CD14-positive monocyte (primary cell): ENCODE data around the gene ZFX. TPM values are rescaled to one million over a fixed set of nuclear protein-coding genes. Genes with fewer than 3 reads are reported as not detected.
A peak's percentile ranks its signal among the peaks of the same experiment; 100 is the strongest.

Source experiments
- DNase-seq, 3 donors: peaks; one replicate each; pipeline ENCODE4 v3.0.0-alpha.2; 2011 to 2022
- H2AFZ ChIP-seq: 2 replicates; pipeline ENCODE4 v1.6.0; 2012; ENCODE audit warnings: mild to moderate bottlenecking, low read depth, low read length, inconsistent platforms; ENCODE audit not compliant: insufficient read depth, poor library complexity, severe bottlenecking
- H3K27ac ChIP-seq, 2 donors: 1 replicate in 1 of 2; 2 replicates in 1 of 2; pipeline ENCODE4 v1.5.1; 2012 to 2013; ENCODE audit warnings: low read length in 2 of 2, control low read depth in 1 of 2, inconsistent platforms in 1 of 2, low read depth in 1 of 2, mild to moderate bottlenecking in 1 of 2
- H3K27me3 ChIP-seq, 2 donors: one replicate each; pipeline versions ENCODE4 v1.6.0 to v1.6.1; 2011 to 2013; ENCODE audit warnings: low read length in 2 of 2; ENCODE audit not compliant: control insufficient read depth in 2 of 2, insufficient read depth in 2 of 2
- H3K36me3 ChIP-seq, 2 donors: replicated peaks in 1 of 2; 1 replicate in 1 of 2; 2 replicates in 1 of 2; pipeline versions ENCODE4 v1.5.1 to v1.6.1; 2012 to 2013; ENCODE audit warnings: low read length in 2 of 2, control low read depth in 1 of 2, inconsistent platforms in 1 of 2, mild to moderate bottlenecking in 1 of 2; ENCODE audit not compliant: insufficient read depth in 2 of 2, control insufficient read depth in 1 of 2
- H3K4me1 ChIP-seq, 2 donors: 1 replicate in 1 of 2; 2 replicates in 1 of 2; pipeline versions ENCODE4 v1.5.1 to v1.6.1; 2012 to 2013; ENCODE audit warnings: low read length in 2 of 2, control low read depth in 1 of 2, inconsistent platforms in 1 of 2, mild to moderate bottlenecking in 1 of 2, moderate library complexity in 1 of 2; ENCODE audit not compliant: insufficient read depth in 2 of 2, control insufficient read depth in 1 of 2
- H3K4me2 ChIP-seq: replicated peaks from 2 replicates; pipeline ENCODE3; 2012; ENCODE audit warnings: low read length, moderate library complexity, mild to moderate bottlenecking; ENCODE audit not compliant: poor library complexity, severe bottlenecking; ENCODE audit errors: extremely low read depth
- H3K4me3 ChIP-seq, 3 experiments: fragments of 200-600 bp in 1 of 3; sonication (generic) in 1 of 3; replicated peaks in 1 of 3; 1 replicate in 2 of 3; 2 replicates in 1 of 3; pipeline ENCODE4 v1.5.1; 2011 to 2013; ENCODE audit warnings: low read length in 3 of 3, mild to moderate bottlenecking in 3 of 3, control low read depth in 2 of 3, low read depth in 2 of 3, inconsistent platforms in 1 of 3, moderate library complexity in 1 of 3
- H3K79me2 ChIP-seq: 2 replicates; pipeline ENCODE4 v1.6.0; 2012; ENCODE audit warnings: mild to moderate bottlenecking, control low read depth, inconsistent platforms, low read length, moderate library complexity; ENCODE audit not compliant: insufficient read depth
- H3K9ac ChIP-seq: 2 replicates; pipeline ENCODE4 v1.6.0; 2017; ENCODE audit warnings: low read length, mild to moderate bottlenecking; ENCODE audit not compliant: insufficient read depth, poor library complexity, severe bottlenecking
- H3K9me3 ChIP-seq, 2 donors: replicated peaks in 1 of 2; 1 replicate in 1 of 2; 2 replicates in 1 of 2; pipeline versions ENCODE4 v1.5.1 to v1.6.1; 2012 to 2013; ENCODE audit warnings: low read length in 2 of 2, control low read depth in 1 of 2; ENCODE audit not compliant: control insufficient read depth in 1 of 2, insufficient read depth in 1 of 2
- H4K20me1 ChIP-seq: 2 replicates; pipeline ENCODE4 v1.6.0; 2012; ENCODE audit warnings: mild to moderate bottlenecking, low read length, control low read depth, moderate library complexity; ENCODE audit not compliant: insufficient read depth
- H3K27ac Mint-ChIP-seq, 7 donors: one replicate each; pipeline ENCODE4 v1.8.0; 2020; ENCODE audit warnings: mild to moderate bottlenecking in 7 of 7, mixed read lengths in 7 of 7, moderate library complexity in 6 of 7, inconsistent platforms in 2 of 7
- H3K27me3 Mint-ChIP-seq, 3 donors: one replicate each; pipeline ENCODE4 v1.8.0; 2021 to 2022; ENCODE audit warnings: low read depth in 3 of 3, mild to moderate bottlenecking in 3 of 3, mixed read lengths in 3 of 3, moderate library complexity in 3 of 3, inconsistent platforms in 1 of 3
- H3K36me3 Mint-ChIP-seq, 2 donors: one replicate each; pipeline ENCODE4 v1.8.0; 2020; ENCODE audit warnings: mixed read lengths in 2 of 2, inconsistent platforms in 1 of 2, mild to moderate bottlenecking in 1 of 2
- H3K4me1 Mint-ChIP-seq: one replicate; pipeline ENCODE4 v1.8.0; 2020; ENCODE audit warnings: mild to moderate bottlenecking, mixed read lengths
- H3K4me3 Mint-ChIP-seq, 2 donors: one replicate each; pipeline ENCODE4 v1.8.0; 2020; ENCODE audit warnings: mild to moderate bottlenecking in 2 of 2, mixed read lengths in 2 of 2, moderate library complexity in 1 of 2
- H3K9me3 Mint-ChIP-seq, 7 donors: one replicate each; pipeline ENCODE4 v1.8.0; 2020 to 2022; ENCODE audit warnings: mixed read lengths in 7 of 7, mild to moderate bottlenecking in 6 of 7, moderate library complexity in 6 of 7, inconsistent platforms in 2 of 7
- CTCF ChIP-seq: fragments of 200-600 bp; IDR thresholded peaks from one replicate; pipeline ENCODE4 v1.8.0; 2022; ENCODE audit warnings: antibody characterized with exemption, mild to moderate bottlenecking
- WGBS: methylation state at CpG from one replicate; pipeline ENCODE4 v1.1.5; 2013; ENCODE audit warnings: missing lambda C conversion rate; ENCODE audit not compliant: insufficient coverage; 5-methylcytosine and 5-hydroxymethylcytosine counted together
- intact Hi-C, 2 donors: fragments of 100-400 bp; cut with micrococcal nuclease; formaldehyde crosslinking; loops; one replicate each; pipeline versions ENCODE4 v1.15.0 to v1.15.1; 2023
- polyA plus RNA-seq, 3 donors: library from polyadenylated mRNA; depleted of rRNA in 1 of 3; unstranded in 2 of 3; stranded (reverse) in 1 of 3; fragments of 300-500 nt in 2 of 3; fragments of >200 nt in 1 of 3; fragmentation: Illumina TruSeq in 2 of 3; gene quantifications; 1 replicate in 2 of 3; 2 replicates in 1 of 3; pipeline ENCODE4 v1.2.3, GENCODE V29; 2012 to 2021

The ZFX gene
- polyA plus RNA-seq, 3 donors = 22.3 to 31.1 (median 30.2) TPM

DNA sequence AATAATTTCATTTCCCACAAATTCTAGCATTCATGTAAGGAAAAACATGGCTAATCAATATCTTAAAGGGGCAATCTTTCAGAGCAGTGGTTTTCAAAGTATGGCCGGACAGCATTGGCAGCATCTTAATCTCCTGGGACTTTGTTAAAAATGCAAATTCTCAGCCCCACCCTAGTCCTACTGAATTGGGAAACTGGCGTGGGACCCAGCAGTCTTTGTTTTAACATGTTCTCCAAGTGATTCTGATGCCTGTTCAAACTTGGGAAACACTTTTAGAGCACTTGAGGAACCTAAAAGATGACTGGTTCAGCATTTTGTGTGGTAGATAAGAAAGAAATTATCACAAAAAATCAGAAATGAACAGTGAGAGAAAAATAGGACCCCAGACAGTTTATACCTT is 65.7 kb downstream of the ZFX start:
- Mint-ChIP-seq H3K4me1 (no peaks in the 10 kb centered on the region), H3K36me3 (peaks cover 14 to 46% of the 10 kb centered on the region in 2 donors), H3K9me3 (no peaks in the 10 kb centered on the region), H3K27ac (no peak overlapping the region), H3K4me3 (no peak overlapping the region), H3K27me3 (peaks cover 0 to 7% (median 0%) of the 10 kb centered on the region in 3 donors)
- Histone ChIP-seq H4K20me1 (peaks cover 39% of the 10 kb centered on the region), H3K4me1 (no peaks in the 10 kb centered on the region), H3K79me2 (no peaks in the 10 kb centered on the region), H3K9me3 (no peaks in the 10 kb centered on the region), H3K36me3 (peaks cover 19 to 41% of the 10 kb centered on the region in 2 donors), H2AFZ (no peak overlapping the region), H3K27me3 (no peaks in the 10 kb centered on the region), H3K9ac (no peak overlapping the region), H3K27ac (peak overlapping the region in 1 of 2 donors; percentile 16), H3K4me2 (no peak overlapping the region), H3K4me3 (no peak overlapping the region)
- no peak for TF ChIP-seq CTCF
- intact Hi-C loops = no loop called here
- WGBS = 100% methylated on average over 1 of the region's 2 CpGs
- no peak for DNase-seq

- WGBS = no CpG with 5 or more reads among the region's 4 CpGs
- Mint-ChIP-seq H3K27ac (no peak overlapping the region), H3K27me3 (peaks cover 0 to 7% (median 0%) of the 10 kb centered on the region in 3 donors), H3K4me1 (no peaks in the 10 kb centered on the region), H3K36me3 (peaks cover 8 to 39% of the 10 kb centered on the region in 2 donors), H3K9me3 (no peaks in the 10 kb centered on the region), H3K4me3 (no peak overlapping the region)
- Histone ChIP-seq H3K4me1 (no peaks in the 10 kb centered on the region), H3K27ac (no peak overlapping the region), H3K4me2 (no peak overlapping the region), H3K4me3 (no peak overlapping the region), H4K20me1 (peaks cover 31% of the 10 kb centered on the region), H3K36me3 (peaks cover 12 to 33% of the 10 kb centered on the region in 2 donors), H3K27me3 (no peaks in the 10 kb centered on the region), H3K9me3 (no peaks in the 10 kb centered on the region), H3K79me2 (no peaks in the 10 kb centered on the region), H3K9ac (no peak overlapping the region), H2AFZ (no peak overlapping the region)
- TF ChIP-seq CTCF = no peak
- intact Hi-C loops = no loop called here
- DNase-seq = no peak
Measured at GRCh38 chrX:24216037-24216436, 66.5 kb downstream of the ZFX start.
